ENCODE data around the gene HSPA4L.

The HSPA4L gene

DNA sequence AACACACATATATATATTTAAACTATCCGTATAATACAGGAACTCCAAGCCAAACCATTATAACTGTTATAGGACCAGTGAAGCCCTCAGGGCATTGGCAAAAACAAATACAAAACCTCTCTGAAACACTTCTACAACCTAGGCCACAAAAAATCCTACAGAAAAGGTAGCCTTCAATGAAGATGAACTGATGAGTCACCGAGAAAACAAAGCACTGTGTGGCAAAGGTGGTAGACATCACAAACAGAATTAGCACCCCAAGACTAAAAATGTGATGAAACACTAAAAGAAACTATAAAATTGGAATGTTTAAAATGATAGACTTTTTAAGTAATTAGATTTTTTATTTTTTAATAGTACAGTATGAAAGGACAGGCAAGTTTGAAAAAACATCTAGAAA lies 5.5 kb upstream of the HSPA4L start:
- FAIRE-seq = no peak
- TF ChIP-seq POLR2A (IDR thresholded peaks at IDR 0.05; ENCODE audit: low read depth, low read length) = no peak
- no peak for DNase-seq (ENCODE audit: insufficient read length, low spot score)

DNA sequence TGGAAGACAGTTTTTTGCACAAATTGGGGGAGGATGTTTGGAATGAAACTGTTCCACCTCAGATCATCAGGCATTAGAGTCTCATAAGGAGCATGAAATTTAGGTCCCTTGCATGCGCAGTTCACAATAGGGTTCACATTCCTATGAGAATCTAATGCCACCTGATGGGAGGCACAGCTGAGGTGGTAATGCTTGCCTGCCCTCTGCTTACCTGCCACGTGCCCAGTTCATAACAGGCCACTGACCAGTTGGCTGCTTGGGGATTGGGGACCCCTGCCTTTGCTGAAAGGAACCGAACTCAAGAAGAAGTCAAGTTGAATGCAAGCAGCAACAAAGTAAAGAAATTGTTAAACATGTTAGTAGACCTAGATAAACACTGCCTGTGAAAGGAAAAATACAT lies 4.6 kb upstream of the HSPA4L start:
- DNase-seq (ENCODE audit: insufficient read length, low spot score) (no peak), FAIRE-seq (no peak)
- no peak for TF ChIP-seq POLR2A (IDR thresholded peaks at IDR 0.05; ENCODE audit: low read depth, low read length)

DNA sequence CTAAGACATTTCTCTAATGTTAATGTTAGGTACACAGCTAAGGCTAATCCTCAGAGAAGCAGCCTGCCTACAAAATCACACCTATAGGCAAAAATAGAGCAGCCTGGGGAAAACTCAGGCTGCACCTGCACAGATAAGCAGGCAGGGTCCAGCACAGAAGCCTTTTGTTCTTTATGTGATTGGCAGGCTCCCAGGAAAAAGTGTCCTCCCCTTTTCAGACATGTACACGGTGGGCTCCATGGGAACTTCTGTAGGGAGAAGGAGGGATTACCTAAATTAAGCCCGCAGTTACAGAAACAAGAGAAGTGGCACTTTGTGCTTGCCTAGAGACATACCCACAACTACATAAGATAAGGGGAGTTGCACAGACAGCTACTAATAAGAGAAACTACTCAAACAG lies 4.0 kb upstream of the HSPA4L start:
- FAIRE-seq (no peak), DNase-seq (ENCODE audit: insufficient read length, low spot score) (no peak)
- no peak for TF ChIP-seq POLR2A (IDR thresholded peaks at IDR 0.05; ENCODE audit: low read depth, low read length)

- FAIRE-seq (no peak), DNase-seq (ENCODE audit: insufficient read length, low spot score) (no peak)
- no peak for TF ChIP-seq POLR2A (IDR thresholded peaks at IDR 0.05; ENCODE audit: low read depth, low read length)
These were observed 1.5 kb upstream of the HSPA4L start for GRCh38 chr4:127780598-127780997.

DNA sequence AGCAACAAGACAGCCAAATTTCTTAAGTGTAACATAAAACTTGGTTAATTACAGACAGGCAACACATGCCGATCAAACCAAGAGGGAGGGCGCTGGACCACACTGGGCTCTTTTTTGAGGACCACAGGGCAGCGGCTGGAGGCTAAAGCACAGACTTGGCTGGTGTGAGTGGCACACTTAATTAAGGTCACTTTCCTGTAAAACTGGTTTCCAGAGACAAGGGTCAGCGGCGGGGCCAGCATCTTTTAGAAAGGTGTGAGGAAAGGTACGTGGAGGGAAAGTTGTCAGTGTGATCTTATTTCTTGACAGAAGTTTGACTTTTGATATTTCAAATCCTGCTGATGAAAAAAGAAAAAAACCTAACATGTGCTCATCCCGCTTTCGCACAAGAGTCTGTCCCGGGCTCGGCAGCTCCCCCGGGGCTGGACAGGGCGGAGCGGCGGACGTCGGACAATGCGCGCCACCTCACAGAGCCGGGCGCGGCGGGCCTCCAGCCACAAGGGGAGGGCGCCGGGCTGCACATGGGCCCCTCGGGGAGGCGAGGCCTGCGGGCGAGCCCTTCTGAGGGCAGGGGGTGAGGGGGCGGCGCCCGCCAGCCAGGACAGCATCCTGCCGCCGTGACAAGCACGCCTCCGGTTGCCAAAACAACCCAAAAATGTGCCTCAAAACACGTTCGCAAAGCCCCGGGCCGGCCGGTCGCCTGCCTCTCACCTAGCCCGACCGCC lies 660 bp upstream of the HSPA4L start:
- TF ChIP-seq POLR2A (IDR thresholded peaks at IDR 0.05; ENCODE audit: low read depth, low read length) = no peak
- DNase-seq (ENCODE audit: insufficient read length, low spot score) (peak; percentile 17), FAIRE-seq (no peak)

GRCh38 chr4:127782025-127782274 lies 172 bp upstream of the HSPA4L start:
- no peak for TF ChIP-seq POLR2A (IDR thresholded peaks at IDR 0.05; ENCODE audit: low read depth, low read length)
- FAIRE-seq (no peak), DNase-seq (ENCODE audit: insufficient read length, low spot score) (peak; percentile 67)

DNA sequence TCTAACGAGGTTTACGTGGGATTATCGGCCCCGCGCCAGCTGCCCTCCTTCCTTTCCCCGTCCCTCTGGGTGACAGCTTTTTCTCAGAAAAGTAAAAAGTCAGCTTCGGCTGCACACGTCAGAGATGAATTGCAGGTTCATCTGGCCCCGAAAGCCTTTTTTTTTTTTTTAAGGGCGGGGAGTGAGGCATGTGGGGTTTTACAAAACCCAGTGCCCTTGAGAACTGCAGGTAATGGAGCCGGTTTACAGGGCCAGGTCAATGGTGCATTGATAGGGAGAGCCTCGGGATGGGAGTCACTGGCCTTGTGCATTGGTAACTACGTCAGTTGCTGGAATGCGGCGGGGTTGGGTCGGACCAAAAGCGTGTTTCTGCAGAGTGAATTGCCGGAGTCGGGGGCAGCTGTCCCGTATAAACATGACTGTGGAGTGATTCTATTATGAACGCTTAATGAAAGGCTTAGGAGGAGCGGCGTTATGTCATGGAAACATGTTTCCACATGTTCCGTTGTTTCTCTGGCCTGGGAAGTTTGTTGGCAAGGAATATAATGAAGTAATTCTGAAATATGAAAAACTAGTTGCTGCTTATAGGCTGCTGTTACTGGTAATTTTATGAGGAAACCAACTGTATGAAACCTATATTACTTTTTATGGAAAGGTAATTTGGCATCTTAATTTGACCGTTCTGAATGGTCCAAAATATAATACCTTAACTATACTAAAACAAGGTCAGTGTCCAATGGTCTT lies 1.1 kb downstream of the HSPA4L start:
- DNase-seq (ENCODE audit: insufficient read length, low spot score) (peak; percentile 9), FAIRE-seq (no peak)
- no peak for TF ChIP-seq POLR2A (IDR thresholded peaks at IDR 0.05; ENCODE audit: low read depth, low read length)

DNA sequence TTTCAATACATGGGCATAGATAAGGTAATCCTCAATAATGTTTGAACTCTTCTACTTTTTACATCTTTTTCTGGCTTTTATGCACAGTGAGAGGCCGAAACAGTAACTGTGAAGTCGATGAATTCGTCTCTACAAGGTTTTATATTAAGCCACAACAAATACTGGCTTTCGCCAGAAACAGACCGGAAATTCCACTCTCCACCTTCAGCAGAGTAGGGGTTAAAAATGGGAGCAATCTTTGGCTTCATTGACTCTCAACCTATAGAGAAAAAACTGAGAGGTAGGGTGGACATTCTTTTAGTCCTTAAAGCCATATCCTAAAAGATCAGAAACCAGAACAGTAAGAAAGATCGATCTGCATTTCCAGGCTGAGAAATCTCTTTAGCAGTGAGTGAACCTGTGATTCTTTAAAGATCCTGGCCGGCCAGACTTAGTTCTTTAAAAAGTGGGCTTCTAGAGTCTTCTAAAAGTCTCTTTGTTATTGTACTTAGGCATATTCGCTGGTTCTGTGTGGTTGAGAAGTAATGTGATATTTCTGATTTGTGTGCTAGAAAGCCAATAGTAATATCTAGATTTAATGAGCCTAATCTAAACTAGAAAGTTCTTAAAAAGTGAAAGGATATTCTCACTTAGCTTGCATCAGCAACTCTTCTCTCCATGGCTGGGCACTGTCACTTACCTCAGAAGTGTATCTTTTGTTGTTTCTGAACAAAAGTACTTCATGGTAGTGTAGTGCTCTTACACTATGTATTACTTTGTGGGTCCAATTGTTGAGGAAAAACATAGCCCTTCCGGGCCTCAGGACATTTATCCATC lies 2.0 kb downstream of the HSPA4L start:
- FAIRE-seq (no peak), DNase-seq (ENCODE audit: insufficient read length, low spot score) (no peak)
- no peak for TF ChIP-seq POLR2A (IDR thresholded peaks at IDR 0.05; ENCODE audit: low read depth, low read length)

DNA sequence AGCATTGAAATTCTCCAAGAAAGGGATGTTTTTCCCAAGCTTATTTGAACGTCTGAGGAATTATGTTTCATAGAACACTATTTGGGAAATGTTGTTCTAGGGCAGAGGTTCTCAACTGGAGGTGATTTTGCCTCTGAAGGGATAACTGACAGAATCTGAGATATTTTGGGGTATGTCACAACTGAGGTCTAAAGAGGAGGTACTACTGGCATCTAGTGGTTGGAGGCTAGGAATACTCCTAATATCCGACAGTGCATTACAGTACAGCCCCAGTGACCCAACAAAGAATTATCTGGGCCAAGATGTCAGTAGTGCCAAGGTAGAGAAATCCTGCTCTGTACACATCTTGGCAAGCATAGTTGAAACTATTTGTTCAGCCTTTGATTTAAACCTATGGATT lies 6.4 kb downstream of the HSPA4L start:
- DNase-seq (ENCODE audit: insufficient read length, low spot score) (no peak), FAIRE-seq (no peak)
- TF ChIP-seq POLR2A (IDR thresholded peaks at IDR 0.05; ENCODE audit: low read depth, low read length) = no peak

DNA sequence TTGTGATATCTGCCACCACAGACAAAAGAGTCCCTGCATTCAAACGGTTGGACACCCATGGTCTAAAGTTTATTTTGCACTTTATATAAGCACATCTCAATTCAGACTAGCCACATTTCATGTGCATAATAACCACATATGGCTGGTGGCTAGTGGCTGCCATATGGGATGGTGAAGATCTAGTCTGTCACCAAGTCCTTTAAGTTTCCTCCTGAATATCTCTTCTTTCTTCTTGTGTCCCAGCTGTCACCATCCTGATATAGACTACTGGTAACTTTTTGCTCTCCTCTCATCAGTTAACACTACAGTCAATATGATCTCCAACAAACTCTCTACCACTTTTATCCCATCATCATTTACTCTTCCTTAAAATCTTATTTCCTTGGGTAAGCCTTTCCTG lies 9.3 kb downstream of the HSPA4L start:
- DNase-seq (ENCODE audit: insufficient read length, low spot score) = no peak
- no peak for TF ChIP-seq POLR2A (IDR thresholded peaks at IDR 0.05; ENCODE audit: low read depth, low read length)
- FAIRE-seq = no peak

- DNase-seq (ENCODE audit: insufficient read length, low spot score) = no peak
- no peak for TF ChIP-seq POLR2A (IDR thresholded peaks at IDR 0.05; ENCODE audit: low read depth, low read length)
- FAIRE-seq = no peak
These were observed 11.4 kb downstream of the HSPA4L start for GRCh38 chr4:127793528-127793927.

DNA sequence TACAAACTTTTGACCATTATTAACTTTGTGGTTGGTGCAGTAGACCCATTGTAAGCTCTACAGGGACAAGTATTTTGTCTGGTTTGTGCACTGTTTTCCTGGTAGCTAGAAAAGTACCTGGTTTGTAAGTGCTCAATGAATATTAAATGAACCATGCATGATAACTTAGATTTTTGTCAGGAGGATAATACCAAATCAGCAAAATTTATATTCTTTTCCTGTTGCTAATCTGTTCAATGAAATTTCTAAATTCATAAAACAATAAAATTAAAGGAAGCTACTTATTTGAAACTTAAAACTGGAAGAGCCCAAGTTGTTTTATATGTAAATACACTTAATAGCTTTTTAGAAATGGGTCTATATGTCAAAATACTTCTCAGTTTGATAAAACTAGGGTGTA lies 17.6 kb downstream of the HSPA4L start:
- no peak for DNase-seq (ENCODE audit: insufficient read length, low spot score)
- FAIRE-seq = no peak

DNA sequence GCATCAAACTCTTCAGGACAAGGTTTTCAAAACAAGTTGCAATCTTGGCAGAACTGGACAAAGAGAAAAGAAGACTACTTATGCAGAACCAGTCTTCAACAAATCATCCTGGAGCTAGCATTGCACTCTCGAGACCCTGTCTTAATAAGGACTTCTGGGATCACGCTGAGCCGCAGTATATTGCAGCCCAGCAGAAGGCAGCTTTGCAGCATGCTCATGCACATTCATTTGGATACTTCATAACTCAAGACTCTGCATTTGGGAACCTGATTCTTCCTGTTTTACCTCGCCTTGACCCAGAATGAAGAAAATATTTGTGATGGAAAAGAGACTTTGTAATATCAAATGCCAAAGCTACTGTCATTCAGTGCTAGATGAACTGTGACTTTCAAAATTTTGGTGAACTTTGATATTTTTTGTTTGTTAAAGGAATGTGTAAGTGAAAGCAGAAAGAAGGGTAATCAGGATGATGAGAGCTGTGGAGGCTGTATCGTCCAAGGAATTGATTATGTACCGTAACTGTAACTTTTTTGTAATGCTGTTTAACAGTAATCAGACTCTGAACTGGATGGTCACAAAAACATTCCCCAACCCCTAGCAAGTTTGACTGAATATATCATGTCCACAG lies 27.2 kb downstream of the HSPA4L start:
- FAIRE-seq = no peak
- DNase-seq (ENCODE audit: insufficient read length, low spot score) = no peak
- no peak for TF ChIP-seq POLR2A (IDR thresholded peaks at IDR 0.05; ENCODE audit: low read depth, low read length)

More for the DNA sequence above, 17.6 kb downstream of the HSPA4L start:
- no peak for TF ChIP-seq POLR2A (IDR thresholded peaks at IDR 0.05; ENCODE audit: low read depth, low read length)

DNA sequence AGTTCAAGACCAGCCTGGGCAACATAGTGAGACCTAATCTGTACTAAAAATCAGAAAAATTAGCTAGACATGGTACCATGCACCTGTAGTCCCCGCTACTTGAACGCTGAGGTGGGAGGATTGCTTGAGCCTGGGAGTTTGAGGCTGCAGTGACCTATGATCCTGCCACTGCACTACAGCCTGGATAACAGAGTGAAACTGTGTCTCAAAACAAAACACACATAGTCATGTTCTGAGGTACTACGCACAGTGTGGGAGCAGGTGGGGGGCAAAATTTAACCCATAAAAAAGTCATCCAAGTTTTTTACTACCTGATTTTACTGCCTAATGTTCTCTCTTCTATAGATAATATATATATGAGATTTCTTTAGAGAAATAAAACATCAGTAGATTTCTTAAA lies 28.4 kb downstream of the HSPA4L start:
- FAIRE-seq (no peak), DNase-seq (ENCODE audit: insufficient read length, low spot score) (no peak)
- no peak for TF ChIP-seq POLR2A (IDR thresholded peaks at IDR 0.05; ENCODE audit: low read depth, low read length)

Data from H54 (cell line).